Small intestine (tissue), 7 donors: ENCODE results near the gene AP2B1. TPM values are rescaled to one million over a fixed set of nuclear protein-coding genes. Genes with fewer than 3 reads are reported as not detected.

Experiments
- DNase-seq, 2 donors: peaks; one replicate each; pipeline versions ENCODE4 v3.0.0 to v3.0.0-alpha.2; 2013
- FAIRE-seq: peaks from 2 replicates; lab custom pipeline; 2012; peaks lifted over from hg19 to GRCh38; lab: Jason Lieb, UNC
- H3K27ac ChIP-seq, 3 donors: one replicate each; pipeline ENCODE4 v1.5.1; 2013; ENCODE audit warnings: low read length in 2 of 3, mild to moderate bottlenecking in 2 of 3, control low read depth in 1 of 3, inconsistent platforms in 1 of 3, low read depth in 1 of 3, moderate library complexity in 1 of 3
- H3K27me3 ChIP-seq, 3 donors: one replicate each; pipeline ENCODE4 v1.6.1; 2013; ENCODE audit warnings: low read length in 3 of 3, inconsistent platforms in 1 of 3; ENCODE audit not compliant: control insufficient read depth in 3 of 3, insufficient read depth in 3 of 3
- H3K36me3 ChIP-seq, 3 donors: one replicate each; pipeline ENCODE4 v1.6.1; 2013; ENCODE audit warnings: low read length in 3 of 3, inconsistent platforms in 1 of 3, low read depth in 1 of 3, mild to moderate bottlenecking in 1 of 3, moderate library complexity in 1 of 3; ENCODE audit not compliant: control insufficient read depth in 3 of 3, insufficient read depth in 2 of 3
- H3K4me1 ChIP-seq, 3 donors: one replicate each; pipeline ENCODE4 v1.6.1; 2013; ENCODE audit warnings: low read length in 2 of 3, inconsistent platforms in 1 of 3, low read depth in 1 of 3, mild to moderate bottlenecking in 1 of 3, moderate library complexity in 1 of 3; ENCODE audit not compliant: control insufficient read depth in 3 of 3, insufficient read depth in 2 of 3
- H3K4me3 ChIP-seq, 3 donors: one replicate each; pipeline ENCODE4 v1.5.1; 2013; ENCODE audit warnings: low read length in 3 of 3, control low read depth in 1 of 3, inconsistent platforms in 1 of 3, low read depth in 1 of 3, mild to moderate bottlenecking in 1 of 3, moderate library complexity in 1 of 3
- H3K9me3 ChIP-seq, 2 donors: one replicate each; pipeline ENCODE4 v1.6.1; 2013; ENCODE audit warnings: low read depth in 1 of 2, low read length in 1 of 2; ENCODE audit not compliant: control insufficient read depth in 2 of 2, insufficient read depth in 1 of 2
- WGBS, 3 donors: extraction: QIAGEN DNeasy Blood & Tissue Kit; methylation state at CpG; one replicate each; pipeline ENCODE4 v1.1.7; 2013; 5-methylcytosine and 5-hydroxymethylcytosine counted together
- polyA plus RNA-seq, 4 donors: library from polyadenylated mRNA; stranded (reverse) in 3 of 4; unstranded in 1 of 4; fragments of 200-250 nt in 3 of 4; fragments of 120-200 nt in 1 of 4; gene quantifications; one replicate each; pipeline versions ENCODE4 v1.2.1 to v1.2.3, GENCODE V29; 2013
- donor health status: healthy with polysubstance abuse.
- donor health status: control.
- donor health status: control.
- donor health status: Bipolar disorder and iron deficiency.
- donor health status: healthy.

The AP2B1 gene
- polyA plus RNA-seq, 4 donors, result 28.9 to 82.2 (median 45.4) TPM

GRCh38 chr17:35545150-35545549 lies 42.0 kb upstream of the AP2B1 start:
- FAIRE-seq, result no peak
- H3K36me3 ChIP-seq, result no peaks in the 10 kb centered on the region
- WGBS, 3 donors, result 80 to 86% (median 80%) methylated on average over 1 of the region's 1 CpG
- no peak overlapping the region for H3K27ac ChIP-seq
- H3K9me3 ChIP-seq, result no peaks in the 10 kb centered on the region
- no peak overlapping the region for H3K4me3 ChIP-seq
- H3K27me3 ChIP-seq, result peaks cover 0 to 18% (median 0%) of the 10 kb centered on the region in 3 donors
- DNase-seq, result no peak
- H3K4me1 ChIP-seq, result no peaks in the 10 kb centered on the region

GRCh38 chr17:35546487-35546886 lies 40.6 kb upstream of the AP2B1 start:
- Histone ChIP-seq H3K4me1 (no peaks in the 10 kb centered on the region), H3K9me3 (no peaks in the 10 kb centered on the region), H3K4me3 (no peak overlapping the region), H3K36me3 (no peaks in the 10 kb centered on the region), H3K27ac (no peak overlapping the region), H3K27me3 (peaks cover 0 to 15% (median 0%) of the 10 kb centered on the region in 3 donors)
- DNase-seq (no peak), FAIRE-seq (no peak)
- WGBS, 3 donors, result 73 to 81% (median 78%) methylated on average over 1 of the region's 1 CpG

- Histone ChIP-seq H3K4me1 (no peaks in the 10 kb centered on the region), H3K9me3 (no peaks in the 10 kb centered on the region), H3K4me3 (no peak overlapping the region), H3K36me3 (no peaks in the 10 kb centered on the region), H3K27ac (no peak overlapping the region), H3K27me3 (peaks cover 0 to 17% (median 0%) of the 10 kb centered on the region in 3 donors)
- WGBS, 3 donors, result 66 to 75% (median 73%) methylated on average over 8 of the region's 8 CpGs
- FAIRE-seq, result no peak
- no peak for DNase-seq
Measured at GRCh38 chr17:35548208-35548810, 38.8 kb upstream of the AP2B1 start.

- no peaks in the 10 kb centered on the region for H3K36me3 ChIP-seq
- no peaks in the 10 kb centered on the region for H3K4me1 ChIP-seq
- no peak overlapping the region for H3K4me3 ChIP-seq
- H3K9me3 ChIP-seq, result no peaks in the 10 kb centered on the region
- DNase-seq (no peak), FAIRE-seq (no peak)
- H3K27ac ChIP-seq, result no peak overlapping the region
- WGBS, 3 donors, result 42 to 68% (median 48%) methylated on average over 1 of the region's 1 CpG
- H3K27me3 ChIP-seq, result peaks cover 0 to 16% (median 0%) of the 10 kb centered on the region in 3 donors
Measured at GRCh38 chr17:35548978-35549377, 38.1 kb upstream of the AP2B1 start.

GRCh38 chr17:35553310-35553709 lies 33.8 kb upstream of the AP2B1 start:
- DNase-seq (no peak), FAIRE-seq (no peak)
- 79 to 82% (median 81%) methylated on average over 4 of the region's 4 CpGs for WGBS, 3 donors
- no peaks in the 10 kb centered on the region for H3K9me3 ChIP-seq
- no peak overlapping the region for H3K27ac ChIP-seq
- no peak overlapping the region for H3K4me3 ChIP-seq
- H3K4me1 ChIP-seq, result no peaks in the 10 kb centered on the region
- H3K27me3 ChIP-seq, result peaks cover 0 to 12% (median 3%) of the 10 kb centered on the region in 3 donors
- no peaks in the 10 kb centered on the region for H3K36me3 ChIP-seq

GRCh38 chr17:35554668-35555067 lies 32.5 kb upstream of the AP2B1 start:
- Histone ChIP-seq H3K27ac (no peak overlapping the region), H3K9me3 (no peaks in the 10 kb centered on the region), H3K4me1 (no peaks in the 10 kb centered on the region), H3K27me3 (peaks cover 0 to 5% (median 3%) of the 10 kb centered on the region in 3 donors), H3K36me3 (no peaks in the 10 kb centered on the region), H3K4me3 (no peak overlapping the region)
- WGBS, 3 donors, result 68 to 78% (median 69%) methylated on average over 5 of the region's 5 CpGs
- DNase-seq (no peak), FAIRE-seq (no peak)

GRCh38 chr17:35555691-35556090 lies 31.4 kb upstream of the AP2B1 start:
- FAIRE-seq (no peak), DNase-seq (no peak)
- WGBS, 3 donors, result 81 to 88% (median 85%) methylated on average over 5 of the region's 5 CpGs
- Histone ChIP-seq H3K9me3 (no peaks in the 10 kb centered on the region), H3K4me1 (no peaks in the 10 kb centered on the region), H3K27me3 (peaks cover 0 to 3% (median 3%) of the 10 kb centered on the region in 3 donors), H3K27ac (no peak overlapping the region), H3K4me3 (no peak overlapping the region), H3K36me3 (no peaks in the 10 kb centered on the region)

GRCh38 chr17:35557353-35557752 lies 29.8 kb upstream of the AP2B1 start:
- DNase-seq (no peak), FAIRE-seq (no peak)
- WGBS, 3 donors, result 87 to 95% (median 92%) methylated on average over 3 of the region's 3 CpGs
- H3K27me3 ChIP-seq, result peaks cover 0 to 3% (median 3%) of the 10 kb centered on the region in 3 donors
- no peak overlapping the region for H3K4me3 ChIP-seq
- no peaks in the 10 kb centered on the region for H3K36me3 ChIP-seq
- H3K27ac ChIP-seq, result no peak overlapping the region
- no peaks in the 10 kb centered on the region for H3K9me3 ChIP-seq
- H3K4me1 ChIP-seq, result no peaks in the 10 kb centered on the region
